RCC 7860 (cell line): ENCODE measurements around the gene TUBA4B.

Experiments
- DNase-seq: peaks from one replicate; pipeline ENCODE4 v3.0.0-alpha.2; 2015; ENCODE audit warnings: low spot score
- FAIRE-seq: peaks from 2 replicates; lab custom pipeline; 2012; peaks lifted over from hg19 to GRCh38; lab: Jason Lieb, UNC

TUBA4B gene

GRCh38 chr2:219252900-219253752 lies at the start of gene TUBA4B:
TSS of gene TUBA4B (plus strand) at chr2:219253243. CDS start at chr2:219253408, 165 bp downstream.
- DNase-seq (peak; percentile 39), FAIRE-seq (no peak)

DNA sequence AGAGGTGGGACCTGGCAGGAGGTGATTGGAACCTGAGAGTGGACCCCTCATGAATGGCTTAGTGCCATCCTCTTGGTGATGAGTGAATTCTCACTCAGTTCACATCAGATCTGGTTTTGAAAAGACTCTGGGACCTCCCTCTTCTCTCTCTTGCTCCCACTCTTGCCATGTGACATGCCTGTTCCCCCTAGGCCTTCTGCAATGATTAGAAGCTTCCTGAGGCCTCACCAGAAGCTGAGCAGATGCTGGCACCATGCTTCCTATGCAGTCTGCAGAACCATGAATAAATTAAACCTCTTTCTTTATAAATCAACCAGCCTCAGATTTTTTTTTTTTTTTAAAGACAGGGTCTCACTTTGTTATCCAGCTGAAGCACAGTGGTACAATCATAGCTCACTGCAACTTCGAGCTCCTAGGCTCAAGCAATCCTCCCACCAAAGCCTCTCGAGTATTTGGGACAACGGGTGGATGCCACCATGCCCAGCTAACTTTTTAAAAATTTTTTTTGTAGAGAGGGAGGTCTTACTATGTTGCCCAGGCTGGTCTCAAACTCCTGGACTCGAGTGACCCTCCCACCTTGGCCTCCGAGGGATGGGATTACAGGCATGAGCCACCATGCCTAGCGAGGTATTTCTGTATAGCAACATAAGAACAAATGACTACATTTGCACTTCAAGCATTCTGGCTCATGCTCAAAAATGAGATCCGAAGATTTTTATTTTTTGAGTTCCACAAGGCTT lies 48.4 kb upstream of the TUBA4B start:
- FAIRE-seq: no peak
- no peak for DNase-seq

GRCh38 chr2:219205165-219205538 lies 47.9 kb upstream of the TUBA4B start:
- no peak for DNase-seq
- no peak for FAIRE-seq

GRCh38 chr2:219205981-219206327 lies 47.1 kb upstream of the TUBA4B start:
- FAIRE-seq: no peak
- no peak for DNase-seq

DNA sequence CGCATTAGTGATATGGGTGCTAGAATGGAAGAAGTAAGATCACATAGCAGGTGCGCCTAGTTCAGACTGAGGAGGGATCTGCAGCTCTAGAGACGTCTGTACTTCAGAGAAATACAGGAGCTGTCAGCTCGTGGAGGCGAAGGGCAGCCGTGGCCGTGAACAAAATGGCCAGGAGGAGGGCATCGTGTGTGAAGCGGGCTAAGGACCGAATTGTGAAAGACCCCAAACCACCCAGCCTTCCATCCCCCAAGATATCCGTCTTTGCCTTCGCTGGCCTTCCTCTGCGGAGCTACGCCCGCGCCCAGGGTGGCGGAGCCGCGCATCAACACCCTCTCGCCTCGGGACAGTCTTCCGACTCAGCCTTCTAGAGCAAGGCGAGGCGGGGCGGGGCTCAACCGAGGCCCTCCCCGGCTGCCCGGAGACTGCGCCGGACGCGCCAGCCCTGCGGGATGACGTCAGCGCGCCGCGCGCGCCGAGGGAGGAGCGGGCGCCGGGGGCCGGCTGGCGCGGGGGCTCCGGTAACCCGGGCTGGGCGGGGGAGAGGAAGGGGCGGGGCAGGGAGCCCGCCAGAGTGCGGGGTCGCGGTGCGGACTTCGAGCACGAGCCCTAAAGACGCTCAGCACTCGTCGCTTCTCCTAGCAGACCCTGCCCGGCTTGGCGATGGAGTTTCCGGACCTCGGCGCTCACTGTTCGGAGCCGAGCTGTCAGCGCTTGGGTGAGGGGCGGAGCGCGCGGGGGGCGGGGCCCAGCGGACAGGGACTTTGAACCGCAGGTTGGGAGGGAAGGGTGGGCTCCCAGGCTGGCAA lies 46.5 kb upstream of the TUBA4B start, which contains the start of gene ZFAND2B:
Gene ZFAND2B (plus strand): TSS at position 455 of the 806 bp plus-strand sequence. CDS start 206 bp downstream, at position 661.
- peak; percentile 81 for DNase-seq
- no peak for FAIRE-seq

GRCh38 chr2:219207134-219207883 lies 45.7 kb upstream of the TUBA4B start:
- DNase-seq (peak; percentile 42), FAIRE-seq (no peak)

GRCh38 chr2:219207884-219208740 lies 44.9 kb upstream of the TUBA4B start:
- FAIRE-seq (no peak), DNase-seq (peak; percentile 14)

DNA sequence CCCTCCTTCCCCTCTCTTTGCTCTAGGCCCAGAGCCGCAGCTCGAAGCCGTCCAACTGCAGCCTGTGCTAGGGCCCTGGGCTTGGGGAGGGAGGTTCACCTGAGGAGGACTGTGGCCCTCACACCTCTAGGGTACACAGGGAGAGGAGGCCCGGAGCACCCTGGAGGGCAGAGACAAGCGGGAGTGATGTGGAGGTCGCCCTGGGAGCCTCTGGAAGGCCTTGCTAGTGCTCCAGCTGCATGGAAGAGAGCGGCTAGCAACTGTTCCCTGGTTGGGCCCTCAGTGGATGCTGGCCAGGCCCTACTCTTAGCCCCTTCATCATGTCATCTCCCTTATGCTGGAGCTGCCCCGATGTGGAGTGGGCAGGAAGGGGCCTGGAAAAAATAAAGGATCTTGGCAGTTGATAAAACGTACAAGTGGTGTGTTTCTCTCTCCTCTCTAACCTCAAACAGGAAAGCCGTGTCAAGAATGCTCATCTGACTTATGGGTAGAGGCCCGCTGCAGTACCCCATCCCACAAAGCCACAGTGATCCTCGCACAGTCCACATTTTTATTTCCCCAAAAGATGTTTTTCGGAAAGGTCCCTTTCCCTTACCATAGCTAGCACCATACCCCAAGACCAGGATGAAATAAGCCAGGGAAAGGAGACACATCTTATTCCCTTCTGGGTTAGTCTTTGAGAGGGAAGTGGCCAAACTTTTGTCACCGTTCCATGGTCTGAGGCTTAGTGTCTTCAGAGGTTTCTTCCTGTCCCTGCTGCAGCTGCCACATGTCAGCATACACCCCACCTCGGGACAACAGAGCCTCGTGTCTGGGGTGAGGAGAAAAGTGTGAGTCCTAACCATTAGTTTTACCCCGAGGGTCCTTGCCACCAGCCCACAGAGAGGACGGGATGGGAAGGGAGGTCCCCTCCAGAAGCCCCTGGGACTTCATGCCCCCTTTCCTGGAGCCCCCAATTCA lies 43.5 kb upstream of the TUBA4B start:
- no peak for FAIRE-seq
- no peak for DNase-seq

GRCh38 chr2:219210196-219210885 lies 42.7 kb upstream of the TUBA4B start:
- DNase-seq (no peak), FAIRE-seq (no peak)

DNA sequence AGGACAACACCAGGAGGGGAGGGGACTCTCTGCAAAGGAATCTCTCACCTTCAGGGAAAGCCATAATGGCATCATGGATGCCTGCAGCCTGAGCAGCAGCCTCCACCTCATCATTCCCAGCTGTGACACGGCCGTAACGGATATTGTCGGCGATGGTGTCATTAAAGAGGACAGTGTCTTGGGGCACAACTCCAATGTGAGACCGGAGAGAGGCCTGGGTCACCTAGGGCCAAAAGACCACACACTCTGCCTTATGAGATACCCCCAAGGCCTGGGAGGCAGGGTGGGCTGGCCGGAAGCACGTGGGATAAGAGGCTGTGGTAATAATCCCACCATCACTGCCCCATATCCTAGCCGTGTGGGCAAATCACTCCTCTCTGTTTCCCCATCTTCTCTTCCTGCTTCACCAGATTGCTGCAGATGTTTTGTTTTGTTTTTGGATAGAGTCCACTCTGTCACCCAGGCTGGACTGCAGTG lies 42.1 kb upstream of the TUBA4B start:
- FAIRE-seq (no peak), DNase-seq (no peak)

- FAIRE-seq (no peak), DNase-seq (no peak)
These were observed 40.0 kb upstream of the TUBA4B start for GRCh38 chr2:219213026-219213415.

DNA sequence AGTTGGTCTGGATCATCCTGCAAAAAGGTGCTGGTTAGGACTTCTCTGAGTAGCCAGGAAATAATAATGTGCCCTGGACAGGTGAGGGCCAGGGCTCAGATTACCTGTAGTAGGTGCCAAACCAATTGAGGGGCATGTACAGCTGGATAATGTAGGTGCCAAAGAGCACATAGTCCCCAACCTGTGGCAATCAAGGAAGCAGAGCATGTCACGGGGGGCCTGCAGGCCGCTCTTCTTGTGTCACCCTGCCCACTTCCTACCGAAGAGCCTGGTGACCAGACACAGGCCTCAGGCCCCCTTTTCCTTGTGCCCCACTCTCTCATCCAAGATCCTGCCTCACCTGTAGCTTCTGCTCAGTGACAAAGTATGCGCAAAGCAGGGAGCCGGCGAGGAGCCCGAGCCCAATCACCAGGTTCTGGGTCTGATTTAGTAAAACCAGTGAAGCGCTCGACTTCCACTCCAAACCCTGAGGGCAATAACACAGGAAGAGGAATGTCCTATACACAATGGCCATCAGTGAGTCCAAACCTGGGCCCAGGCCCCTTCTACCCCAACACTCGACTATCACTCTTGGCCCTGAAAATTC lies 39.5 kb upstream of the TUBA4B start:
- DNase-seq (no peak), FAIRE-seq (no peak)

DNA sequence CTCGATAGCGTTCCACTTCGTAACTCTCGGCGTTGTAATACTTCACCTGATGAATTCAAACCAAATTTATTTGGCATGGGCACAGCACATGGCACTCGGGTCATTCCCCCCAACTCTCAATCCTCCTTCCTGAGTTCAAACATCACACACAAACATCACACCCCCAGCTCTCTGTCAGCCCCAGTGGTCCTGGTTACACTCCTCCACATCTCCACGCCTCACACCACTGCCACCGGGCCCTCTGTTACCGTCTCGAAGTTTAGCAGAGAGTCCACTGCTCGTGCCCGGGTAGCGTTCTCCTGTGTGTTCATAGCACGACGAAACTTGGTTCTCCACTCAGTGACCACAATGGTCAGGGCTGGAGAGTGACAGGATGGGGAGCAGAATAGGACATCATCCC lies 38.9 kb upstream of the TUBA4B start:
- DNase-seq (no peak), FAIRE-seq (no peak)

- no peak for FAIRE-seq
- no peak for DNase-seq
These were observed 38.3 kb upstream of the TUBA4B start for GRCh38 chr2:219214786-219215185.

DNA sequence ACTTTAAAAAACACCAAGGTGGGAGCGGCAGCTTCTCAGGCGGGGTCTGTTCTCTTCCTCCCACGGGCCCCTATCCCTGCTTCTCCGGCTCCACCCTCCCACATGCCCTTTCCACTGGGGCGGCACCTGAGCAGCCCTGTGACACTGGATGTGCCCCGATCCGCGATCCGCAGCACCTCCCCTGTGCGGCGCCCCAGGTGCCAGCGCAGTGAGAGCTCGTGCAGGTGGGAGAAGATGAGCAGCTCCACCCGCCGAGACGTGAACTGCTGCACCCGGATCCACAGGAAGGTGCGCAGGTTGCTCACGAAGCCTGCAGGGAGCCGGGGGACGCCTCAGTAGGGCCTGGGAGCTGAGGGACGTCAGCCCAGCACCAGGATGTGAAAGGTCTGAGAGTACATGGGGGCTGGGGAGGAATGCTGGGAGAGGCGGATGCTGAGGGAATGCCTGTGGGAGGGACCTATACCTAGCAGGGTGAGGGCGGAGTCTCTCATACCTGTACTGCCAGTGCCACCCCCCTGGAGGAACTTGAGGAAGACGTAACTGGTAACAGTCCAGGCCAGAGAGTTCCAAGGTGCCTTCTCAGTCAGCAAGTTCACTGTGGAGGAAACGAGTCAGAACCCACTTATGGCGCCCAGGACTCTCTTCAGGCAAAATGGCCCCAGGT lies 37.0 kb upstream of the TUBA4B start:
- no peak for DNase-seq
- no peak for FAIRE-seq

DNA sequence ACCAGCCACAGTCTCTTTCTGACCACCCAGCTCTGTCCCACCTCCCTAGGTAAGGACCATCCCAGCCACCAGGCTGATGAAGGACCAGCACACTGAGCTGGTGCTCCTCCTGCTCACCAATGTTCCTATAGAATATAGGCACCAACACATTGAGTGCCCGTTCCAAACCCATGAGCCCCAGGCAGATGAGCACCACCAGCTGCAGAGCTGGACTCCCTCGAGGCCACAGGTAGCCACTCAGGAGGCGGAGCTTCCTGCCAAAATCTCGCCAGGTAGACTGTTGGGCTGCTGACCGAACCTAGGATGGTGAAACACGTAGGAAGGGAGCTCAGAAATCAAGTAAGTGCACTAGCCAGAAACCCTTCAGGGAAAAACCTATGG lies 36.5 kb upstream of the TUBA4B start:
- FAIRE-seq (no peak), DNase-seq (no peak)

GRCh38 chr2:219218217-219218731 lies 34.8 kb upstream of the TUBA4B start:
- DNase-seq: peak; percentile 57
- FAIRE-seq: no peak
